Parietal lobe (tissue), 2 donors: ENCODE measurements around the gene AFTPH. TPM values are rescaled to one million over a fixed set of nuclear protein-coding genes. Genes with fewer than 3 reads are reported as not detected.

Source experiments
- small RNA-seq: library from RNA; depleted of rRNA; stranded (forward); fragments of <200 nt; gene quantifications from one replicate; pipeline ENCODE3, GENCODE V24; 2014; ENCODE audit warnings: low replicate concordance
- total RNA-seq: library from RNA; depleted of rRNA; stranded (reverse); fragments of >200 nt; gene quantifications from one replicate; pipeline ENCODE4 v1.2.3, GENCODE V29; 2014

Gene AFTPH
- total RNA-seq: 83.6 TPM

DNA sequence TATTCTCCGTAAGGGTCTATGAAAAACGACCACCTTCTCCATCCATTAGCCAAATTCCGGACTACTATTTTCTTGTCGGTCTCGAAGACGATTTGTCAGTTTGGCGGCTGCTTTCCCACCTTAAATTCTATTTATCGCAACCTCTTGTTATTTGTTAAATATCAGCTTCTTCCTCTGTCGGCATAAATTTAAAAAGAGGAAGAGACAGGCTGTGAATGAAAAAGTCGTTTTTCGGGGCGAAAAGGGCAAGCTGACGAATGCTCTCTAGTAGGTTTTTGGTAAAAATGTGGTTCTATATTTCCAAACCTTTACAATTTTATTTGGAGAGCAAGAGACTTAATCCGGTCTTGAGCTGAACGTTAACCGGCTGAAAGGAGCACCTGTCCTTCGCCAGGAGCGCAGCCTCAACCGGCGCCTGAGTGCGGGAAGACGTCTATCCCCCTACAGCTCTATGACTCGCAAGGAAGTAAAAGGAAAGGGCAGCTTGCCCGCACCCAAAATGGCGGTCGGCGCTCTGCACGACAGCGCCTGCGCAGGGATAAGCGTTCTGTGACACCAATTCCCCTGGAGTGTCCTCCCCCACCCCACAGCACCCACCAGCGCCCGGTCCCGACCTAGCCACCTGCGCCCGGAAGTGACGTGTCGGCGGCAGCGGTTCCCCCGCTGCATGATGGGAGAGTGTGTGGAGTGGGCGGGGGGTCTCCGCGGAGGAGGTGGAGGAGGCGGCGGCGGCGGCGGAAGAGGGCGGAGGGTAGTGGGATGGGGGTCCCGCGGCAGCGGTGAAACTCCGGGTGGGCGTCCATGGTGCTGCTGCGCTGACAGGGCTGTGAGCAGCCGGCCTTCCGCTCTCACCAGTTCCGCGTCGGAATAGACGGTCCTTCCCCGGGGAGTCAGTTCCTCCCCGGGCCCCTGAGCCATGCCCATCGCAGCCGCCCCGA, at the start of gene AFTPH:
Gene AFTPH, plus strand, starts transcription at position 663 of the 938 bp plus-strand sequence. CDS start 27,147 bp downstream, outside the sequence.

Small RNAs within 50 kb of the gene (small RNA-seq; reads per million reads assigned to genes)
- gene RNU6-100P: not detected

Other genes starting within 250 kb of the AFTPH start
- gene LGALSL, start 70.2 kb upstream of the AFTPH start, total RNA-seq: 31.6 TPM
- 11.0 TPM for gene SERTAD2, start 129.6 kb downstream of the AFTPH start, total RNA-seq